Transverse colon (tissue), 4 donors: ENCODE measurements around the gene ANKRD44.

Source experiments
- CTCF ChIP-seq, 5 experiments: fragments of 200-600 bp in 3 of 5; fragments of 450-650 bp in 2 of 5; sonication (generic) in 3 of 5; IDR thresholded peaks; 1 replicate in 2 of 5; 2 replicates in 3 of 5; pipeline ENCODE4 v1.5.1; 2016 to 2017; ENCODE audit warnings: antibody characterized with exemption in 5 of 5, inconsistent platforms in 3 of 5, mild to moderate bottlenecking in 2 of 5, moderate library complexity in 1 of 5
- EP300 ChIP-seq: sonication (generic); formaldehyde crosslinking; IDR thresholded peaks from one replicate; pipeline ENCODE4 v1.6.1; 2017; ENCODE audit warnings: antibody characterized with exemption, low read depth
- POLR2A ChIP-seq: fragments of 450-650 bp; IDR thresholded peaks from one replicate; pipeline ENCODE4 v1.6.1; 2016; ENCODE audit warnings: antibody characterized with exemption, mild to moderate bottlenecking, moderate library complexity
- POLR2AphosphoS5 ChIP-seq, 3 donors: sonication (generic); formaldehyde crosslinking; IDR thresholded peaks; one replicate each; pipeline ENCODE4 v1.6.1; 2016; ENCODE audit warnings: antibody characterized with exemption in 3 of 3

- TF ChIP-seq POLR2A: no peak
- no peak for TF ChIP-seq CTCF (IDR thresholded peaks at IDR 0.05)
- TF ChIP-seq POLR2AphosphoS5 (IDR thresholded peaks at IDR 0.05): no peak
- no peak for TF ChIP-seq EP300
Measured at GRCh38 chr2:197183355-197183754, 127.2 kb downstream of the ANKRD44 start.
